HK-2 (cell line): ENCODE results near the gene ST6GALNAC4.
"Not testable (repeated sequence)": the region's sequence is repeated elsewhere in the genome, so short reads cannot be mapped to it uniquely, and the experiment has no call there.

Source experiments
- DNase-seq: peaks from one replicate; pipeline ENCODE4 v3.0.0-alpha.2; 2018; ENCODE audit not compliant: unreplicated experiment

Gene ST6GALNAC4

DNA sequence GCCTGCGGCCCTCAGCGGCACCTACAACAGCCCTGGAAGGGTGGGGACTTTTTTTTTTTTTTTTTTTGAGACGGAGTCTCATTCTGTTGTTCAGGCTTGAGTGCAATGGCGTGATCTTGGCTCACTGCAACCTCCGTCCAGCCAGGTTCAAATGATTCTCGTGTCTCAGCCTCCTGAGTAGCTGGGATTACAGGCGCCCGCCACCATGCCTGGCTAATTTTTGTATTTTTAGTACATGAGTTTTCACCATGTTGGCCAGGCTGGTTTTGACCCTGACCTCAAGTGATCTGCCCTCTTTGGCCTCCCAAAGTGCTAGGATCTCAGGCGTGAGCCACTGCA lies 46.7 kb downstream of the ST6GALNAC4 start:
- not testable (repeated sequence) for DNase-seq

DNA sequence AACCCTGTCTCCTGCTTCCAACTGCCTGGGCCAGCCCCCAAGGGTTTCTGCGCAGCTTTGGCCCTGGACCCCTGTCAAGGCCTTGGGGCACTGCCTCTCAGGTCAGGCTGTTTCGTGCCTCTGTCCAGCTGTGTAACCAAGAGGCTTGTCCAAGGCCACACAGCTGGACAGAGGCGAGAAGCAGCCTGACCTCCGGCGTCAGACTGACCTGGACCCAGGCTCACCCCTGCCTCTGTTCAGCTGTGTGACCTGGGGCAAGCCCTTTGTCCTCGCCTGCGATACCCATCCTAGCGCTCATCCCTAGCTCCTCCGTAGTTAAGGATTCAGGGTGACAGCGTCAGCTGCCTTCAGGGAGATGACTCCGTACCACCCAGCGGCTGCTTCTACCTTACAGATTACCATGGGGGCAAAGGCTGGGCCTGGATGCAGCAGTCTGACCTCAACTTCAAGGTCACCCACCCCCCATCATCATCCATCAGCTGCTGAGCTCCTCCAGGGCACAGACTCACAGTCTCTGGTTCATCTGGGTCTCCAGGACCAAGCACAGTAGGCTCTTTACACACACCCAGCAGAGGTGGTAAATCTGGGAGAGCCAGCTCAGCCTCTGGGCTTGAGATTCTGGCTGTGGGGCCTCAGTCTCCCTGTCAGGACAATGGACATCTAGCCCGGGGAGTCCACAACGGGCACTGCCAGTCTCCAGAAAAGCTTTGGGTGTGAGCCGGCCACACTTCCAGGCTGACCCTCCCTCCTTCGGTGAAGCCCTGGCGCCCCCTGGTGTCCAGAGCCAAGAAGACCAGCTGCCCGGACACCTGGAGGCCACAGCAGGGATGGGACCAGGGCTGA lies 47.3 kb downstream of the ST6GALNAC4 start:
- DNase-seq, result peak; percentile 94

DNA sequence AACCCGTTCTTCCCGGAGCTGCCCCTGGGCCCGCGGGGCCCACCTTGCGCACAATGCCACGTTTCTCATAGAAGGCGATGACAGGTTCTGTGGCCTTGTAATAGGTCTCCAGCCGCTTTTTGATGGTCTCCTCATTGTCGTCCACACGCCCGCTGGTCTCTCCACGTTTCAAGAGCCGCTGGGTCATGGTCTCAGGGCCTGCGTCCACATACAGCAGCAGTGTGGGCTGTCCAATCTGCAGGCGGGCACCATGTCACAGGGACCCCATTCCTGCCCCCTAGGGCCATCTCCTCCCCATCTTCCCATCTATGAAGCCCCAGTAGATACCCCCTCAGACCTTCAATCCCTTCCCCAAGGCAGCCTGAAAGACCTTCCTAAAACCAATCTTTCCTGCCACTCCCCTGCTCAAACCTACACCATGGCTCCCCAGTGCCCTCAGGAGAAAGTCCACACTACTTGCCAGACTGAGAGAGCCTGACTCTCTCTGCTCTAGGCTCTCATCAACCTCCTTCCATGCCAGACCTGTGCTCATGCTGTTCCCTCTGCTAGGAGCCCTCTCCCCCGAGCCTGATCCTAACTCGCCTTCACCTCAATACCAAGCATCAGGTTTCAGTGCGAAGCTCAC lies 48.5 kb downstream of the ST6GALNAC4 start:
- no peak for DNase-seq

DNA sequence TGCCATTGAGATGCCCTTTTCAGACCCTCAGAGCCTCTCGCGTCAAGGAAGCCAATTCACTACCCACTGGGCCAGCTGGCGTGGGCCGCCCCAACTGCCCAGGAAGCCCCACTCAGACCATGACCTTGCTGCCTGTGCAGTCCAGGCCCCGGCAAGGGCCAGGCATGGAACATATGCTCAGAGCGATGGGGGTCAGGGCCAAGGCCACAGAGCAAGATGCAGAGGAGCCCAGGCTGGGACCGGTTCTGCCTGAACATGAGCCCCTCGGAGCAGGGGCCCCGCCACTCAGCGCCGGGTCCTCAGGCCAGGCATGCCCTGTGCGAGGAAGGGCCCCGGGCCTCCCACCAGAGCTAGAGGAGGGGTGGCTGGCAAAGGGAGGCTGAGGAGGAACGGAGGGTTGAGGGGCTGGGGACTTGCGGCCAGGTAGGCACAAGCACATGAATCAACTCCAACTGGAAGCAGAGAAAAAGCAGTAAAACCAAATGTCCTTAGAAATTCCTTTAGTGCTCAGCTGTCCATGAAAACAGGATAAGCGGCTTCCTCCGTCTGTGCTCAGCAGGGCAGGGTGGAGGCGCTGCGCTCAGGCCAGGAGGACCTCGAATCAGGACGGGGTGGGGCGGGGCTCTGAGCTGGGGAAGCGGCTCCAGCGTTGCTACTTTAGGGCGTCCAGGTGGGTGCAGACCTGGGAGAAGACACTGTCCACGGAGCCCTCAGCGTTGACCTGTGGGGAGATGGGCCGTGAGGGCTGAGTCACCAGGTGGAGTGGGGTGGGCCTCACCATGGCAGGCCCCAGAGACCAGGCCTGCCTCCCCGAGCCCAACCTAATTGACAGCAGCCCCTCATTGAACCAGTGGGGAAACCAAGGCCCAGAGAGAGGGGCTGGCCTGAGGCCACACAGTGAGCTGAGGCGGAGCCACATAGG lies 49.2 kb downstream of the ST6GALNAC4 start:
- no peak for DNase-seq

DNA sequence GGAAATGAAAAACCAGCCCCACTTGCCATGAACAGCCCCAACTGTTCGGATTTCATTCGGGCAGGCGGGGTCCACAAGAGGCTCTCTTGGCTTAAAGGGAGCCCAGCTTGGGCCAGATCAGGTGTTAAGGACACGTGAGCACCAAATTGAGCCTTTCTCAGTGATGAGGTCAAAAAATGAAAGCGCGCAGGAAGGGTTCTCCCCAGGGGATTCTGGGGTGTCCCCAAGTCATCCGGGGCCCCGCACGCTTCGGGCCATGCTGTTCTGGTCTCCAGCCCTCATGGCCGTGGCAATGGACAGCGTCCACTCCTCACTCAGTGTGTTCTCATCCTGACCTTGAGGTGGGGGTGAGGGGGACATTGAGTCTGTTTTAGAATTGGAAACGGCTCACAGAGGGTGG lies 50.3 kb downstream of the ST6GALNAC4 start:
- no peak for DNase-seq

DNA sequence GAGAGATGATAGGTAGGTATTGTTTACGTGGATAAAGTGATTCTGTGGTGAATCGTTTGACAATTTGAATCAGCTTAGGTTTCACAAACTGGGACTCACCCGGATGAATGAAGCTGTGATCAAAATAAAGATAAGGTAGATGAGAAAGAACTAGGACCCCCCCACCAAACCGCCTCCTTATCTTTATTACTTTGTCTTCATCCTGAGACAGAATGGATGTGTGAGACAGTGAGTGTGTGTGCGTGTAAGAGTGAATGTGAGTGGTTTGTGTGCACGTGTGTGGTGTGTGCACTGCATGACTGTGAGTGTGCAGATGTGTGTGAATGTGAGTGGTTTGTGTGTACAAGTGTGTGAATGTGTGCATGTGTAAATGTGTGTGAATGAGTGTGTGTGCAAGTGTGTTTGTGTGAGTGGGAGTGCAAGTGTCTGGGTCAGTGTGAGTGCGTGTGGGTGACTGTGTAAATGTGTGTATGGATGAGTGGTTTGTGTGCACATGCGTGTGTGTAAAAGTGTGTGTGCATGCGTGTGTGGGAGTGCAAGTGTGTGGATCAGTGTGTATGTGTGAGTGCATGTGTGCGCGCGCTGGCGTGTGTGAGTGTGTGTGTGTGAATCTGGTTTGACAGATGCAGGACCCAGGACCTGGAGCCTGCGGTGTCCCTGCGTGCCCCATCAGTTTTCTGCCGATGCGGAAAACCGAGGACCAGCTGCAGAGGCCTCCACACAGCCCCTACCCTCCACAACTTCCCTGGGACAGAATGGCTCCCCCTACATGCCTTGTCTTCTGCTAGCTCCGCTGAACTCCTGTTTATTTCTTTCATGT lies 51.0 kb downstream of the ST6GALNAC4 start:
- no peak for DNase-seq

DNA sequence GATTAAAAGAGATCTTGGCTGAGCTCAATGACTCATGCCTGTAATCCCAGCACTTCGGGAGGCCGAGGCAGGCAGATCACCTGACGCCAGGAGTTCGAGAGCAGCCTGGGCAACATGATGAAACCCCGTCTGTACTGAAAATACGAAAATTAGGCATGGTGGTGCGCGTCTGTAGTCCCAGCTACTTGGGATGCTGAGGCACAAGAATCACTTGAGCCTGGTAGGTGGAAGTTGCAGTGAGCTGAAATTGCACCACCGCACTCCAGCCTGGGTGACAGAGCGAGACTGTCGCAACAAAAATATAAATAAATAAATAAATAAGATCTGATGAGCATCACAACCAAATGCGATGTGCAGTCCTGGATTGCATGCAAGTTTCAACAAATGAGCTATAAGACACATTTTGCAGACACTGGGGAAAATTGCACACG lies 53.6 kb downstream of the ST6GALNAC4 start:
- DNase-seq, result no peak

DNA sequence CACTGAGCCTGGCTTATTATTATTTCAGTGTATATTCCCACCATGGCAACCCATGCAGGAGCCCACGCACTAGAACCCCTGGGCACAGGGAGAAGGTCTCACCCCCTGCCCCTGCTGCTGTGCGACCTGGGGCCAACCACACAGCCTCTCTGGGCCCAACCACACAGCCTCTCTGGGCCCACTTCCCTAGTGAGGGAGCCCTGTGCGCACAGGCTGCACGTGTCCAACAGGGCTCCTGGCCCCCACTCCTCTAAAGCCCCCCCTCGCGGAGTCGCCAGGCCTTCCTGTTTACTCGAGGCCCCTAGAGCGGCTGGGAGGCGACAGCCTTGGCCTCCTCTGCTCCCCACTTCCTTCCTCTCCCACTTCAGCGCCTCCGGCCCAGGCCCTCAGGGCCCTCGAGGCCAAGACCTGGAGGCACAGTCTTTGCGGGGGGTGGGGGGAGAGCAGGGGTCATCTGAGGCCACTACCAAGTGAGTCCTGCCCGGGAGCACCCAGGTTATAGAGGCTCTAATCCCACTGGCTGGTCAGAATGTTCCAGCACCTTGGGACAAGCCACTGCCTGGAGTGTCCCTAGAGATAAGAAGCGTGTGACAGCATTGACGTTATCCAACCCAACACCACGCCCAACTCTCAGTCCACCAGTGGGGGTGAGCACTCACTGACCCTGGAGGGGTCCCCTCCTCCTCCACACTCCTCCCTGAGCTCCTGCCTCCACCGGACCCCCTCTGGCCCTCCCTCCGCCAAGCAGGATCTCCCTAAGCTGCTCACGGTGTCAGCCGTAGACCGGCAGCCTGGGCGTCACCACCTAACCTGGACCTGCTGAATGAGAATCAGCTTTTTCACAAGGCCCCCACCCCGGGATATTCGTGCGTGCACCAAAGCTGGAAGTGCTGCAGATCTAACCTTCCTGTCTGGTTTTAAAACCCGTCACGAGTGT lies 54.5 kb downstream of the ST6GALNAC4 start:
- DNase-seq, result no peak

DNA sequence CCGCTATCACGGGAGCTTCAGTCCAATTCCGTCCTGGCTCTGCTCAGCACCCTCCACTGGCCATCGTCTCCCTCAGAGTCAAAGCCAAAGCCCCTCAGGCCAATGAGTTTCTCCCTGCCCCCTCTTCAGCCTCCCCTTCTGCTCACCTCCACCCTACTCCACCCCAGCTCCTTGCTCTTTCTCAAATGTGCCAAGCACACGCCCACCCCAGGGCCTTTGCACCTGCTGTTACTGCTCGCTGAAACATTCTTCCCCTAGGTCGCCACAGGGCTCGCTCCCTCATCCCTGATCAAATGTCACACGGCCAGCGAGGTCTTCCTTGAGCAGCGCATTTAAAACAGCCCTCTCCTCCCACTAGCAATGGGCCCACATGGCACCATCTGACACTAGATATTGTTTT lies 56.1 kb downstream of the ST6GALNAC4 start:
- DNase-seq, result no peak

DNA sequence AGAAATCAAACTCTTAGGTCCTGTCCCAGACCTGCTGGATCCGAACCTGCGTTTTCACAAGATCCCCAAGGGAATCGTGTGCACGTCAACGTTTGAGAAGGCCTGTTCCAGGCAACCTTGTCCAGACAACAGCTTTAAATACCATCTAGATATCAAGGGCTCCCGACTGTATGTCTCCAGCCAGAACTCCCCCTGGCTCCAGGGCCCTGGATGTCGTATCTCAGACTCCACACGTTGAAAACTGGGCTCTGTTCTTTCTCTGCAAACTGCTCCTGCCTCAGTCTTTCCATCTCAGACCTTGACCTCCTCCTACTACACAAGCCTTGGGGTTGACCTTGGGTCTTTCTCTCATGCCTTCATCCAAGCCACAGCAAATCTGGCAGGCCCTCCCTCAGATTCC lies 56.6 kb downstream of the ST6GALNAC4 start:
- no peak for DNase-seq

DNA sequence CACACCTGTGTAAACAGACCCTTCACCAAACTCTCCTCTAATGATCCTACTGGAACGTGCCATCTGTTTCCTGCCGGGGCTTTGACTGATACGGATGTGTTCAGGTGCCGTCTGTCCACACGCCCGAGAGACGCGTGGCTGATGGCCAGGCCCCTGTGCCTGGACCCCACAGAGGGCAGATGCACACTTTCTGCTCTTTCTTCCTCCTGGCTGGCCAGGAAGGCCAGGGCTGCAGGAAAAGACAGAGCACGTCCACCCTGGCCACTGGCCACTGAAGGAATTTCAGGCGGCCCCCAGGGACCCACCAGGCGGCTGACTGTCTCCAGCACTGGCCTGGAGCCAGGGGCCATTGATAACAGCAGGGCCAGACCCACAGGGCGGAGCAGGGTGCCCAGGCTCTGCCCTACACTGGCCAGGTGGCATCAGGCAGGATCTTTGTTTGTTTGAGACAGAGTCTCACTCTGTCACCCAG lies 58.8 kb downstream of the ST6GALNAC4 start:
- no peak for DNase-seq
